ENCODE measurements around the gene DEFB115. TPM values are rescaled to one million over a fixed set of nuclear protein-coding genes. Genes with fewer than 3 reads are reported as not detected.
"Not testable (repeated sequence)": the region's sequence is repeated elsewhere in the genome, so short reads cannot be mapped to it uniquely, and the experiment has no call there.

DEFB115 gene, protein sequence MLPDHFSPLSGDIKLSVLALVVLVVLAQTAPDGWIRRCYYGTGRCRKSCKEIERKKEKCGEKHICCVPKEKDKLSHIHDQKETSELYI
- not detected for total RNA-seq
- long read RNA-seq = 0 reads

DNA sequence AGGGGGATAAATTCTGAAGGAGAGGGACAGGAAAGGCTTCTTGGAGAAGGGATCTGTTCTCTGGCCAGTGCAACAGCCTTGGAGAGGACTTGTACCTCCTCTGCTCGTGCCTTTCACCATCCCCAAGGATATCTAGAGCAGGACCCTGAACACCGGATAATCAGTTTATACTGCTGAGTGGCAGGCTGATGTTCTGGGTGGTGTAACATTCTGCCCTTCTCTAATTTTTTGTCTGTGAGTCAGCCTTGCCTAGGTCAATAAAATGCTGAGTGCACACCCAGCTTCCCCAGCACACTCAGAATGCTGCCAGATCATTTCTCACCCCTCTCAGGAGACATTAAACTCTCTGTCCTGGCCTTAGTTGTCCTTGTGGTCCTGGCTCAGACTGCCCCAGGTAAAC is at the start of gene DEFB115:
Gene DEFB115 (plus strand): TSS at position 301 of the 400 bp plus-strand sequence. CDS start 0 bp downstream, at position 301.
- intact Hi-C loops (cut with DNase I) = no loop called here
- DNase-seq (no peak), ATAC-seq (no peak)

DNA sequence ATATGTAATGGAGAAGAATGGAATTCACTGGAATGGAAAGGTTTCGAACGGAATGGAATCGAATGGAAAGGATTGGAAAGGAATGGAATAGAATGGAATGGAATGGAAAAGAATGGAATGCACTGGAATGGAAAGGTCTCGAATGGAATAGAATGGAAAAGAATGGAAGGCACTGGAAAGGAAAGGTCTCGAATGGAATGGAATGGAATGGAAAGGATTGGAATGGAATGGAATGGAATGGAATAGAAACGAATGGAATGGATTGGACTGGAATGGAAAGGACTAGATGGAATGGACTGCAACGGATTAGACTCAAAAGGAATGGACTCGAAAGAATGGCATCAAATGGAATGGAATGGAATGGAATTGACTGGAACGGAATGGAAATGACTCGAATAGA is 20.5 kb upstream of the DEFB115 start:
- DNase-seq (no peak), ATAC-seq (no peak)
- intact Hi-C loops (cut with DNase I) = no loop called here

DNA sequence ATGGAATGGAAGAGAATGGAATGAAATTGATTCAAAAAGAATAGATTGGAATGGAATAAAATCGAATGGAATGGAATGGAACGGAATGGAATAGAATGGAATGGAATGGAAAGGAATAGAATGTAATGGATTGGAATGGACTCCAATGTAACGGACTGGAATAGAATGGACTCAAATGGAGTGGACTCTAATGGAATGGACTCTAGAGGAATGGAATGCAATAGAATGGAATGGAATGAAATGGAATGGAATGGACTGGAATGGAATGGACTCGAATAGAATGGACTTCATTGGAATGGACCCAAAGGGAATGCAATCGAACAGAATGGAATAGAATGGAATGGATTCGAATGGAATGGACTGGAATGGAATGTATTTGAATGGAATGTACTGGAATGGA is 19.7 kb upstream of the DEFB115 start:
- ATAC-seq (no peak), DNase-seq (no peak)
- intact Hi-C loops (cut with DNase I) = no loop called here

DNA sequence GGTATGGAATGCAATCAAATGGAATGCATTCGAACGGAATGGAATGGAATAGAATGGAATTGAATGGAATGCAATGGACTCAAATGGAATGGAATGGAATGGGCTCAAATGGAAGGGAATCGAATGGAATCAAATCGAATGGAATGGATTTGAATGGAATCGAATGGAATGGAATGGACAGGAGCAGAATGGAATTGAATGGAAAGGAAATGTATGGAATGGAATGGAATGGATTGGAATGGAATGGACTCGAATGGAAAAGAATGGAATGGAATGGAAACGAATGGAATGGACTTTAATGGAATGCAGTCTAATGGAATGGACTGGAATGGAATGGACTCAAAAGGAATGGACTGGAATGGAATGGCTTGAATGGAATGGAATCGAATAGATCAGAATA is 18.3 kb upstream of the DEFB115 start:
- no peak for ATAC-seq
- no peak for DNase-seq
- intact Hi-C loops (cut with DNase I) = no loop called here

DNA sequence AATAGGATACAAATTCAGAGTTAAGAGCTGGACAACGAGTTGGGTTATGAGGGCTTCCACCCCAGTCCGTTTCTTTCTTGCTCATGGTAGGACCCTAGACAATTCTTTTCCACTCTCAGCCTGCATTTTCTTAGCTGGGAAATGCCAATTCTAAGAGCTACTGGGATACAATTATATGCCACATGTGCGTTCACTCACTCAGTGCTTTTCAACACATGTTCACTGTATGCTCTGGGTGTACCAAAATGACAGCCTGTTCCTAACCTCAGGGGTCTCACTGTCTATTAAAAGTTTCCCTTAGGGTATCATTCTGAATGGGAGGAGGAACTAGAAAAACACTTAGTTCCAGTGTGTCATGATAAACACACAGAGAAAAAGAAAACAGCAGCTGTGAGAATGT is 505 bp upstream of the DEFB115 start:
- no peak for DNase-seq

DNA sequence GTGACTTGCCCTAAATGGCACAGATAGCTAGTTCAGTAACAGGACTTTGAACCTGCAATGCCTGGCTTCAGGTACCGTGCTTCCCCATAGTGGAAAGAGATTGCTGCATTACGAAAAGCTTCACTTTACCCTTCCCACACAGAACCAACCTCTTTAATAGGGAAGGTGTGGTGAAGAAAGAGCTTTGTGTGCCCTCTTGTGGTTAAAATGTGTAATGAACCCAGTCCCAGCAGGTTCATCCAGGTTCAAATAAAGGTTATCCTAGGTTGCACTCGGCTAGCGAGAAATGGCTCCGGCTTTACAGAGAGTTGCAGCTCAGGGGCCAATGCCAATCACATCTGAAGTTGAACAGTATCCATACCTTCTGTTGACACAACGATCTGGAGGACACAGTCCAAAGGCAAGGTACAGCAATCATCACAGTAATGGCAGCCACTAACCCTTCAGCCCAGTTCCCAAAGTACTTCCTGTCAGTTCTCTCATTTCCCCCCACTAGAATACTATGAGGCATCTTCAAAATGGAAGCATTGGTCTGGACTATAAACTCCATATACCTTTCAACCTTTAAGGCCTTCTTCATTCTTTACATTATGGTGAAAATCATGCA is 3.0 kb downstream of the DEFB115 start:
- no peak for ATAC-seq
- no peak for DNase-seq
- intact Hi-C loops (cut with DNase I) = no loop called here

More for the DNA sequence above, 505 bp upstream of the DEFB115 start:
- intact Hi-C loops (cut with DNase I) = no loop called here
- no peak for ATAC-seq

DNA sequence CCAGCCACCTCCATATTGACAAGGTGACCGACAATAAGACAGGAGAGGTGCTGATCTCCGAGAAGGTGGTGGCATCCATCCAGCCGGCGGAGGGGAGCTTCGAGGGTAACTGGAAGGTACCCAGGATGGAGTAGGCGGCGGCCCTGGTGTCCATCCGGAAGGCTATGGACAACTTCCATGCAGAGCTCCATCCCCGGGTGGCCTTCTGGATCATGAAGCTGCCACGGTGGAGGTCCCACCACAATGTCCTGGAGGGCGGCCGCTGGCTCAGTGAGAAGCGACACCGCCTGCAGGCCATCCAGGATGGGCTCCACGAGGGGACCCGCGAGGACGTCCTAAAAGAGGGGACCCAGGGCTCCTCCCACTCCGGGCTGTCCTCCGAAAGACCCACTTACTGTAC is 17.0 kb downstream of the DEFB115 start:
- DNase-seq (no peak), ATAC-seq (no peak)
- intact Hi-C loops (cut with DNase I) = no loop called here

DNA sequence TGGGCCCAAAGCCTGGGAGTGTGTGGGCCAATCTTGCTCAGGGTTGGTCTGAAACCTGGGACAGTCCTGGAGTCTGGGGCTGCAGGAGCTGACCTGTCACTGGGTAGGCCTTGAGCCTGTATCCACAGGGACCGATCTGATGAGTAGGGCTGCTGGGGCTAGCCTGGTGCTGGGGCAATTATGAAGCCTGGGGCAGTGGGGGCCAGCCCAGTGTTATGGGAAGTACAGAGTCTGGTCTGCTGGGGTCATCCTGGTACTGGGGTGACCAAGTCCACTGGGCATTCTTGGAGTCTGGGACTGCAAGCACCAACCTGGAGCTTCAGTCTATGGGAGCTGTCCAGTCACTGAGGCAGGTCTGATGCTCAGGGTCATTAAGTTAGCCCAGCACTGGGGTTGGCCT is 20.7 kb downstream of the DEFB115 start:
- intact Hi-C loops (cut with DNase I) = no loop called here
- DNase-seq (no peak), ATAC-seq (no peak)

DNA sequence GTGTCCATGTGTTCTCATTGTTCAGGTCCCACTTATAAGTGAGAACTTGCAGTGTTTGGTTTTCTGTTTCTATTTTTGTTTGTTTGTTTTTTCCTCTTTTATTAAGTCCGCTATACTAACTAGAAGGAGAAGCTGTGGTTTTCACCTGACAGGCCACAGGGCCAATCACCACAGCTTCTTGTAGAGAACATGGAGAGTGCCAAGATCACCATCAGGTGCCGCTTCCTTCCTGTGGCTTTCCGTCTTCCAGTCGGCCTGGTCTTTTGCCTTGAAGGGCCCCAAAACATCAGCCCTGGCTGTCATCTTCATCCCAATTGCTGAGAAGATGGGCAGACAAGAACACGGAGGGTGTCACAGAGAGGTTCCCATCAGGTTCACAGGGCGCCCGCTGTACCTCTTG is 27.5 kb downstream of the DEFB115 start:
- intact Hi-C loops (cut with DNase I); ATAC-seq; DNase-seq: not testable (repeated sequence)

DNA sequence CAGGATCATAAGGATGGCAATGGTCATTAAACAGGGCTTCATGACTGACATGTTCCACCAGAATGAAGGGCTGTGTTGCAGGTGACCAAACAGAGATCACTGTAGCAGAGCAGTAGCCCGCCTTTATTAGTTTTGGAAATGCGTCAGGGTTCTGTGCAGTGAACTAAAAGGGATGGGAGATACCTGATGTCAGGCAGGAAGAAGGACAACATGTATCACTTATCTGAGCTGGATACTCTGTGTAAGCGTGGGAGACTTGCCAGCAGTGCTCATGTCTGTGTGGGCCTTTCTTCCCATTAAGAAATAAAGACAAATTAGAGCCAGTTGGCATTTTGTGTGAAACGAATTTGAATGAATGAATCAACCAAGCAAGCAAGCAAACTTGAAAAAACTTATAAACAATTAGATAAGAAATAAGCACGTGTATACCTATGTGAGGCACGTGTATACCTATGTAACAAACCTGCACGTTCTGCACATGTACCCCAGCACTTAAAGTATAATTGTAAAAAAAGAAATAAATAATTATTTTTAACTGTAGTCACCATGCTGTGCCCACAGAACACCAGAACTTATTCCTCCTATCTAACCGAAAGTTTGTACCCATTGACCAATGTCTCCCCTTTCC is 51.2 kb downstream of the DEFB115 start, which contains the start of gene DEFB116:
Gene DEFB116 (minus strand): TSS at position 51 of the 628 bp plus-strand sequence. CDS start 0 bp downstream, at position 51.
- intact Hi-C loops (cut with DNase I) = no loop called here
- no peak for DNase-seq
- ATAC-seq = no peak

Other genes with a start within 250 kb of the DEFB115 start
- gene DEFB116, start 50.9 kb downstream of the DEFB115 start, total RNA-seq = not detected
- not detected for gene DEFB118, start 110.9 kb downstream of the DEFB115 start, total RNA-seq
- gene DEFB119, start 132.9 kb downstream of the DEFB115 start, total RNA-seq = not detected
- not detected for gene DEFB121, start 148.6 kb downstream of the DEFB115 start, total RNA-seq
- not detected for gene DEFB123, start 183.0 kb downstream of the DEFB115 start, total RNA-seq
- gene DEFB124, start 217.5 kb downstream of the DEFB115 start, total RNA-seq = under 1 TPM in 1 of 2 donors, not detected in 1; 0.44 TPM
- gene REM1, start 217.6 kb downstream of the DEFB115 start, total RNA-seq = 1 to 10 TPM; 1.6 to 3.2 TPM